ENCODE data around the gene NKX2-3. TPM values are rescaled to one million over a fixed set of nuclear protein-coding genes. Genes with fewer than 3 reads are reported as not detected.

The NKX2-3 gene
- total RNA-seq, 3 donors from 2014 or later (not counting 1 experiment from before 2014, with no cell fraction given), result not detected

- WGBS (ENCODE audit: insufficient coverage), result 92% methylated on average over 5 of the region's 5 CpGs
- no peaks in the 10 kb centered on the region for H3K9me3 Mint-ChIP-seq
- TF ChIP-seq, protein P1, sequence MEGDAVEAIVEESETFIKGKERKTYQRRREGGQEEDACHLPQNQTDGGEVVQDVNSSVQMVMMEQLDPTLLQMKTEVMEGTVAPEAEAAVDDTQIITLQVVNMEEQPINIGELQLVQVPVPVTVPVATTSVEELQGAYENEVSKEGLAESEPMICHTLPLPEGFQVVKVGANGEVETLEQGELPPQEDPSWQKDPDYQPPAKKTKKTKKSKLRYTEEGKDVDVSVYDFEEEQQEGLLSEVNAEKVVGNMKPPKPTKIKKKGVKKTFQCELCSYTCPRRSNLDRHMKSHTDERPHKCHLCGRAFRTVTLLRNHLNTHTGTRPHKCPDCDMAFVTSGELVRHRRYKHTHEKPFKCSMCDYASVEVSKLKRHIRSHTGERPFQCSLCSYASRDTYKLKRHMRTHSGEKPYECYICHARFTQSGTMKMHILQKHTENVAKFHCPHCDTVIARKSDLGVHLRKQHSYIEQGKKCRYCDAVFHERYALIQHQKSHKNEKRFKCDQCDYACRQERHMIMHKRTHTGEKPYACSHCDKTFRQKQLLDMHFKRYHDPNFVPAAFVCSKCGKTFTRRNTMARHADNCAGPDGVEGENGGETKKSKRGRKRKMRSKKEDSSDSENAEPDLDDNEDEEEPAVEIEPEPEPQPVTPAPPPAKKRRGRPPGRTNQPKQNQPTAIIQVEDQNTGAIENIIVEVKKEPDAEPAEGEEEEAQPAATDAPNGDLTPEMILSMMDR (IDR thresholded peaks at IDR 0.05), result no peak
- H3K27ac ChIP-seq (ENCODE audit: low read length), result no peak overlapping the region
- intact Hi-C loops (cut with micrococcal nuclease), result no loop called here
- ATAC-seq (no peak), DNase-seq (no peak)
- H3K4me3 Mint-ChIP-seq, result no peak overlapping the region
- H3K4me1 Mint-ChIP-seq, result peaks cover 0 to 5% of the 10 kb centered on the region in 2 donors
- no peaks in the 10 kb centered on the region for H3K4me1 ChIP-seq (ENCODE audit: control insufficient read depth, insufficient read depth, low read length)
- no peaks in the 10 kb centered on the region for H3K9me3 ChIP-seq (ENCODE audit: control insufficient read depth, insufficient read depth, low read length)
- no peak overlapping the region for H3K27ac Mint-ChIP-seq
- H3K36me3 ChIP-seq (ENCODE audit: control insufficient read depth, insufficient read depth, low read length), result no peaks in the 10 kb centered on the region
- H3K36me3 Mint-ChIP-seq, result no peaks in the 10 kb centered on the region
- no peak overlapping the region for H3K4me3 ChIP-seq (ENCODE audit: low read length)
- H3K27me3 Mint-ChIP-seq (ENCODE audit: low read depth in 2 of 2), result peaks cover 23 to 49% of the 10 kb centered on the region in 2 donors
- H3K27me3 ChIP-seq (ENCODE audit: control insufficient read depth, insufficient read depth, low read length), result no peaks in the 10 kb centered on the region
These were observed 24.3 kb downstream of the NKX2-3 start for GRCh38 chr10:99557044-99557443.

- Mint-ChIP-seq H3K9me3 (no peaks in the 10 kb centered on the region), H3K36me3 (no peaks in the 10 kb centered on the region), H3K27me3 (ENCODE audit: low read depth in 2 of 2) (peaks cover 20 to 32% of the 10 kb centered on the region in 2 donors), H3K27ac (no peak overlapping the region), H3K4me1 (peaks cover 0 to 5% of the 10 kb centered on the region in 2 donors), H3K4me3 (no peak overlapping the region)
- H3K9me3 ChIP-seq (ENCODE audit: control insufficient read depth, insufficient read depth, low read length), result no peaks in the 10 kb centered on the region
- no peak for DNase-seq
- no peak overlapping the region for H3K27ac ChIP-seq (ENCODE audit: low read length)
- 89% methylated on average over 4 of the region's 4 CpGs for WGBS (ENCODE audit: insufficient coverage)
- intact Hi-C loops (cut with micrococcal nuclease), result no loop called here
- TF ChIP-seq, protein P1 (IDR thresholded peaks at IDR 0.05), result no peak
- no peak overlapping the region for H3K4me3 ChIP-seq (ENCODE audit: low read length)
- H3K36me3 ChIP-seq (ENCODE audit: control insufficient read depth, insufficient read depth, low read length), result no peaks in the 10 kb centered on the region
- no peaks in the 10 kb centered on the region for H3K4me1 ChIP-seq (ENCODE audit: control insufficient read depth, insufficient read depth, low read length)
- no peaks in the 10 kb centered on the region for H3K27me3 ChIP-seq (ENCODE audit: control insufficient read depth, insufficient read depth, low read length)
- ATAC-seq, result no peak
These were observed 26.0 kb downstream of the NKX2-3 start for GRCh38 chr10:99558708-99559107.

DNA sequence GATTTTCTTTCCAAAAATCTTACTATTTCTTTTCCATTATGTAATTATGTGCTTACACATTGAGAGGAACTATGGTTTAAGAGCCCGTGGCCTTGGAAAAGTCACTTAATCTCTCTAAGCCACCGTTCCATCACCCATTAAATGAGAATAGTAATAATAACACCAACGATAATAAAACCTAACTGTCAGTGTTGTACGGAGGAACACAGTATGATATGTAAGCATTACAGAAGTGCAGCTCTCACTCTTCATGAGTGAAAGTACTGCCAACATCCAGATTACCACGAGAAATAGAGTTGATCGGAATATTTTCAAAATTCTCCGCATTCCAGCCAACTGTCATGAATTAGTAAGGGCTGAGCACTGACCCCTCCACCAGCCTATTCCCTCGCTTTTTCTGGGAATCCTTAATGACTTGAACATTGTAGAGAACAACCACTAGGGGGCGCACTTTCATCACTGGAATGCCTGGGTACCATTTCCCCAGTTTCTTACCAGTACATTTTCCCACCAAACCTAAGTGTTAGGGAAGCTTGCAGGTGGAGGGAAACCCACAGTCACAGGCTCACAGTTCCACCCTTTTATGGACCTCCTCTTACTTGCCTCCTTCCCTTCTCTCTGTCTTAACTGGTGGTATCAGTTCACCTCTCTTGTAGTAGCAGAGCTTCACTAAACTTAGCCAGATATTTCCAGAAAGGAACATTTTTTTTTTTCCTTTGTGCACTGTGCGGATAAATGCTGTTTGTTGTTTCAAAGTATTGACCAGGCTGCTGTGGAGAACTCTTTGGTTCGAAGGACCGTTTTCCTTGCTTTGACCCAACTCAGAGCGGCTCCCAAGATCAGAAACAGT, 27.8 kb downstream of the NKX2-3 start:
- Mint-ChIP-seq H3K4me1 (peaks cover 0 to 5% of the 10 kb centered on the region in 2 donors), H3K27me3 (ENCODE audit: low read depth in 2 of 2) (peaks cover 9 to 17% of the 10 kb centered on the region in 2 donors), H3K9me3 (no peaks in the 10 kb centered on the region), H3K4me3 (no peak overlapping the region), H3K36me3 (no peaks in the 10 kb centered on the region), H3K27ac (no peak overlapping the region)
- Histone ChIP-seq H3K36me3 (ENCODE audit: control insufficient read depth, insufficient read depth, low read length) (no peaks in the 10 kb centered on the region), H3K9me3 (ENCODE audit: control insufficient read depth, insufficient read depth, low read length) (no peaks in the 10 kb centered on the region), H3K4me3 (ENCODE audit: low read length) (no peak overlapping the region), H3K27ac (ENCODE audit: low read length) (no peak overlapping the region), H3K4me1 (ENCODE audit: control insufficient read depth, insufficient read depth, low read length) (no peaks in the 10 kb centered on the region), H3K27me3 (ENCODE audit: control insufficient read depth, insufficient read depth, low read length) (no peaks in the 10 kb centered on the region)
- 52% methylated on average over 8 of the region's 13 CpGs for WGBS (ENCODE audit: insufficient coverage)
- ATAC-seq (peak in 2 of 3 donors; percentile 50 to 54), DNase-seq (peak; percentile 24 to 67)
- TF ChIP-seq, protein P1 (IDR thresholded peaks at IDR 0.05), result peak; percentile 86
- intact Hi-C loops (cut with micrococcal nuclease), result loop anchor here (1.0 kb wide), 1 partner anchor 151 kb away; no protein-coding TSS in a partner anchor
